RPMI8226 (cell line): ENCODE measurements around the gene CPLANE2.
"Not testable (repeated sequence)": the region's sequence is repeated elsewhere in the genome, so short reads cannot be mapped to it uniquely, and the experiment has no call there.

Experiments used
- DNase-seq: peaks from one replicate; pipeline ENCODE4 v3.0.0-alpha.2; 2015

Gene CPLANE2

DNA sequence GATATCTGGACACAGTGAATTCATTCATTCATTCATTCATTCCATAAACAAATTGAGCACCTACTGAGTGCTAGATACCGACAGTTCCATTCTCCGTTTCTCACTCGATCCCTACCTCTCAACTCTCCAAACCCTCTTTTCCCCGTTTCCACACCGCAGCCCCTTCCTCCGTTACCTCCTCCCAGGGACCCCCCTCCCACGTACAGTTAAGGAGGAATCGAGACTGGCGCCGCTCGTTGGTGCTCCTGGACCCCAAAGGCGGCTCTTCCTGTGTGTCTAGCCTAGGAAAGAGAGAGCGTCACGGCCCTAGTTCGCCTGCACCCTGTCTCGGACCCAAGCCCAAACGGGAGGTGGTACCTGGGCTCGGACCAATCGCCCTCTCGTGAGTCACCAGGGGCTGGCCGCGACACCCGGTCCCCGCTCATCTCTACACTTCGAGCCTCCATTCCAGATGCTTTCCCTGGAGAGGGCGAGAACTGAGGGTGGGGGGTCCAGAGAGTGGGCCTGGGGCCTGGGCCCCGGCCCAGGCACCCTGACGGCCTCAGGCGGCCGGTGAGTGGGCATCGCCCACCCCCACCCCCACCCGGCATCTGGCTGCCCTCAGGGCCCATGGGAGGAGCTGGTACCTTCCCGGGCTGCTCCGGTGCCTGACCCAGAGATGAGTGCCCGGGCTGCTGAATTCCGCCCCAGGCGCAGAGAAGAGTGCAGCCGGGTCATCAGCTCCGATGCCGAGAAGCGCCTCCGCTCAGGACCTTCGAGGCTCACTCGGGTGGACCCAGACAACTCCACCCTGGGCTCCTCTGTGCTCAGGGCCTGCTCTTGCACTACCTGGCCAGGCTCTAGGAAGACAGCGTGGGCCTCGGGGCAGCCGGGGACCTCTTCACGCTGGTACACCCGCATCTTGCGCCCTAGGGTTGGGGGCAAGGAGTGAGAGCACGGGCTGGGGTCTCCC is 29.4 kb downstream of the CPLANE2 start:
- no peak for DNase-seq

DNA sequence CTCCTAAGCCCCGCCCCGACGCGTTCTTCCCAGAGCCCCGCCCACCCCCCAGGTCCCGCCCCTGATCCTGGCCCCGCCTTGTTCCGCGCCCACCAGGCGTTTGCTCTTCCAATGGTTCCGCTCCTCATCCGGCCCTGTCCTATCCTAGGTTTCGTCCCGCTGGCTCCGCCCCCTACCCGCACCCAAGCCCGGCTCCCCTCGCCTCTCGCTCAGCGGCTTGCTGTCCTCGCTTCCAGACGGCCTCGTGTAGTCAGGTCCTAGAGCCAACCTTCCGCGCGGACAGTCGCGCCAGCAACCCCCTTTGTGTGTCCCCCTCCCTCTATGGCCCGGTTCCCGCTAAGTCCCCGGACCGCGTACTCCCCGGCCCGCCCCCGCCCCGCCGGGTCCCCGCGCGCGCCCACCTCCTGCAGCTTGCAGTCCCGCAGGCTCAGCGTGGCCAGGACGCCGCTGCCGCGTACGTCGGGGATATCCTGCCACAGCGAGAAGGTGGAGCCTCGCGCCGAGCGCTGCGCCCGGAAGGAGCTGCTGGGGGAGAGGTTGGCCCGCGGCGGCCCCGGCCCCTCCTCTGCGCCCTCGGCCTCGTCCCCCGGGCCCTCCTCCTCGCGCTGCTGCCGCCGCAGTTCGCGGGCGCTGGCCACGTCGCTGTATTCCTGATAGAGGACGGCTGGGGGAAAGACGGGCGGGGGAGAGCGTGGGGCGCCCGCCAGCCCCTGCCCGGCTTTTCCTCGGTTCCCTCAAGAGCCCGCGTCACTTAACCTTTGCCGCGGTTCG is 30.3 kb downstream of the CPLANE2 start:
- DNase-seq: peak; percentile 99

DNA sequence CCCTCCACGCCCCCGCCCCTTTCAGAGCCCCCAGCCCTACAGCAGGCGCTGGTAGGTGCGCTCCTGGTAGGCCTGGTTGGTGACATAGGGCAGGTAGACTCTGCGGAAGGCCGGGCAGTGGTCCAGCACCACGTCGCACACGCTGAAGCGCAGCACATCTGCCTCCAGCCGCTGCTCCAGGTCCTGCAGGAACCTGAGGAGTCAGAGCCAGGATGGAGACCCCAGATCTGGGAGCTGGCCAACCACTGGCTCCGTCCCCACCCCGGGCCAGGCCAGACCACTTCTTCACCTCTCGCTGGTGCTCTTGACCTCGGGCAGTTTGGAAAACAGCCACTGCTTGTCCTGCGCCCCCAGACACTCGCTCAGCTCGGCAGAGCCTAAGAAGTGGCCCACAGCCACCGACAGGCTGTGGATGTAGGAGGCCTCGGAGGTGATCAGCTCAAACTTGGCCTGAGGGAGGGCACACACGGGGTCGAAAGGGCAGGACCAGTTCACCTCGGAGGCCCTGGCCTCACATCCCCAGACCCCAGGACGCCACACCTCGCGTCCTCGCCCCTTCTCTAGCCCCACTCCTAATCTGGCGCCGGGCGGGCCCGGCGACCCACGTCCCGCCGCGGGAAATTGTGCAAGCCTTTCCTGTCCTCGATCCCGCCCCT is 31.0 kb downstream of the CPLANE2 start:
- DNase-seq: no peak

DNA sequence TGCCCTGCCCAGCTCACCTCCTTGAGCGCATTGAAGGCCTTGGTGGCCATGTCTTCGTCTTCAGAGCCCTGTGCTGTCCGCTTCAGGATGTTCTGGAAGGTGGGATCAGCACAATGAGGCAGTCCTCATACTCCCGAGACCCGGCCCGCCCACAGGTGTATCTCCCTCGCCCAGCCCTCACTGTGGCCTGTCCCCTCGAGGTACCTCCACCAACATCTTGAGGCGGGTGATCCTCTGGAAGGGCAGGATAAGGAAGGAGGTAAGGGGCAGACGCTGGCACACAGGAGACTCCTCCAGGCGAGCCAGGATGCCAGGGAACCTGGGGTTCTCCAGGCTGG is 31.7 kb downstream of the CPLANE2 start:
- no peak for DNase-seq

DNA sequence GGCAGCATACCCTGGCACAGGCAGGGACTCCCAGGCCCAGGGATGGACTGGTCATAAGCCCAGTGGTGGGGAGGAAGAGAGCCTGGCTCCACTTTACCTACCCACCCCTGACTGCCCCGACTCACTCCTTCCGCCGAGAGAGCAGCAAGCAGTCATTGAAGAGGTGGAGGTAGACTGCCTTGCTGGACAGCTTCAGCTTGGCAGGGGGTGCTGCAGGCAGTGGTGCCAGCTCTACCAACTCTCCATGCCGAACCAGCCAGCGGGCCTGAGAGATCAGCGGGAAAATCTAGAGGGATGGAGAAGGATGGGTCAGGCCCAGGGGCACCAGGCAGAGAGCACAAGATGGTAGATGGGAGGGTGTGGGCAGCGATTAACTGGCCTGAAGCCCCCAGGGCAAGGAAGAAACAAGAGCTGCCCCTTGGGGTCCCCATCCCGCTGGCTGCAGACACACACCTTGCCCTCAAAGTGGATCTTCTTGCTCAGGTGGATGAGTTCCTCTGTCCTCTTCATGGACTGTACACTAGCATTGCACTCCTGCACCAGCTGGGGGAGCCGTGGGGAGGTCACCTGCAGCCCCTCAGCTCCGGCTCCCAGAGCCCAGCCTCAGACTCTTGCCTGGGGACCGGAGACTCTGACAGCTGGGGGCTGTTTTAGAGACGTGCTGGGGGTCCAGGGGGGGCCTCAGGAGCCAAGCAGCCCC is 32.2 kb downstream of the CPLANE2 start:
- peak; percentile 52 for DNase-seq

DNA sequence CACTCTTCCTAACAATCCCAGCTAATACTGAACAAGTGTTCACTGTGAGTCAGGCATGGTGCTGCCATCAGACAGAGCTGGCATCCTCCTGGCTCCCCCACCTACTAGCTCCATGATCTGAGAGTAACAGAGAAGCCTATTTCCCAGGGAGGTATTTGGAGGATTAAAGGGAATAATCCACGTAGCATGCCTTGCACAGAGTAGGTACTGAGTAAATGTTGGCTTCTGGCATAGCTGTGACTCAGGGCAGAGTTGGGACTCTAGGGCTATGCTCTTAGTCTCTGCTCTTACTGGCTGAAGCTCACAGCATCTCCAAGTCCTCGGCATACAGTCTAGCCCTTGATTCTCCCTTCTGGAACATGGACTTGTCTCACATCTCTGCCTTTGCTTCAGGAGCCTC is 32.8 kb downstream of the CPLANE2 start:
- DNase-seq: no peak

DNA sequence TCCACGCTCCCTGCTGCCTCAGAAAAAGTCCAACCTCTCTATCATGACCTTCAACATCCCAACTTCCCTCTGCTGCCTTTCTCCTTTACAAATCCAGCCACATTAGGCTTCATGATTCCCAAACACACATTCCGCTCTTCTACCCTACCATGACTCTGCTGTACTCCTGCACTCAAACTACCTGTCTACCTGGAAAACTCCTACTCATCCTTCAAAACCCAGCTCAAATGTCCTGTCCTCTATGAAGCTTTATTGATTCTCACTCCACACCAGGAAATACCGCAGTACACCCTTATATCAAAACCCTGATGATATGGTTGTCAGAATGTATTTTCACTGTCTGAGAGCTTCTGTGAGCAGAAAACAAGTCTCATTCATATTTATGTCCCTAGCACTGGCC is 33.4 kb downstream of the CPLANE2 start:
- no peak for DNase-seq

DNA sequence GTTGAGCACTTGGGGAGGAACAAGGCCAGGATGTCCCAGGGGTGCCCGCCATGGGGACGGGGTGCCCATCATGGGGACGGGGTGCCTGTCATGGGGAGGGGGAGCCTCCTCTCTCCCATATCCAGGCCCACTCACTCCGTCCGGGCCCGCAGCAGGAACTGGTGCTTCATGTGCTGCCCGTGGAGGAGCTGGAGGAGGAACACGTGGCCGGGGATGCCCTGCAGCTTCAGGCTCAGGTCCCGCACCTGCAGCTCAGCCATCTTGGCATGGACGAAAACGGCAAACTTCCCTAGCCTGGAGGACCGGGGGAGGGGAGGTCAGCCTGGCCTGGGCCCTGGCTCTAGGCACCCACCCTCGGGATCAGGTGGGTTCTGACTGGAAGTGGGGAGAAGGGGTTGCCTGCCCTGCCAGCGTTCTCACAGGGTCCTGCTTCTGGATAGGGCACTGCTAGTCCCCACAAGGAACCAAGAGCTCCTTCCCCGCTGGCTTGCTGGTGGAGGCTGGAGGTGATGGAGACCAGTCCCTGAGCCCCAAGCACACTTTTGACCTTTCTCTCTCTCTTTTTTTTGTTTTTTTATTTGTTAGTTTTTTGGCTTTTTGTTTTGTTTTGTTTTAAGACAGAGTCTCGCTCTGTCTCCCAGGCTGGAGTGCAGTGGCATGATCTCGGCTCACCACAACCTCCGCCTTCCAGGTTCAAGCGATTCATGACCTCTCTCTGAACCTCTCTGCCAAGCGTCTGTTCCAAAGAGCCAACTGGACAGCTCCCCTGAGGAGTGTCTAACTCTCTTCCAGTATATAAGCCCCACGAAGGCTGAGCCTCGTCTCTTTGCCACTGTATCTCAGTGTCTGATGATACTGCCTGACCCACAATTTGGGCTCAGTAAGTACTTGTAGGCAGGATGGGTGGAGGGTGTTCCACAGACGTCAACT is 34.4 kb downstream of the CPLANE2 start:
- DNase-seq: no peak

DNA sequence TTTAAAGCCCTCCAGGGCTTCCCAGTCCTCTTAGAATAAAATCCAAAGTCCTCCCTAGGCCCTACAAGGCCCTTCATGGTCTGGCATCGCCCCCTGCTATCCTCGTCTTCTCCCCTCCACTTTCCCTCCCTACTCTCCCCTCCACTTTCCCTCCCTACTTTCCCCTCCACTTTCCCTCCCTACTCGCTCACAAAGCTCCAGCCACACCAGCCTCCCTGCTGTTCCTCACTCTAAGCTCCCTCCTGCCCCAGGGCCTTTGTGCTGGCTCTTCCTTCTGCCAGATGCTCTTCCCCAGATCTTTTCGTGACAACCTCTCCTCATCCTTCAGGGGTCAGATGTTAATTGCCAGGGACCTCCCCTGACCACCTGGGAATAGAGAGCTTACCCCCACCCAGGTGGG is 37.3 kb downstream of the CPLANE2 start:
- no peak for DNase-seq

DNA sequence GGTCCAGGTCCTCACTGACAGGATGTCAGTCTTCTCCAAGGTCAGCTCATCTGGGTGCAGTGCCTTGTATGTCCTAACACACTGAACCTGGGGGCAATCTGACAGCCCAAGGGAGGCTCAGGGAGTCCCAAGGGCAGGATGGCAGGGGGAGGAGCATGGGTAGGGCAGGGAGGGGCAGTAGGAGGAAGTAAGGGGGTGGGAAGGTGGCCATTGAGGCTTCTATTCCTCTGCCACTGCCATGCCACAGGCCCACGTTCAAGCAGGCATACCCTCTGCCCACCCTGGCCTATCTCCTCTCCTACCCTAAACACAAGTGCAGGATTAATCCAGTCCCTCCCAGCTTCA is 37.9 kb downstream of the CPLANE2 start:
- no peak for DNase-seq

DNA sequence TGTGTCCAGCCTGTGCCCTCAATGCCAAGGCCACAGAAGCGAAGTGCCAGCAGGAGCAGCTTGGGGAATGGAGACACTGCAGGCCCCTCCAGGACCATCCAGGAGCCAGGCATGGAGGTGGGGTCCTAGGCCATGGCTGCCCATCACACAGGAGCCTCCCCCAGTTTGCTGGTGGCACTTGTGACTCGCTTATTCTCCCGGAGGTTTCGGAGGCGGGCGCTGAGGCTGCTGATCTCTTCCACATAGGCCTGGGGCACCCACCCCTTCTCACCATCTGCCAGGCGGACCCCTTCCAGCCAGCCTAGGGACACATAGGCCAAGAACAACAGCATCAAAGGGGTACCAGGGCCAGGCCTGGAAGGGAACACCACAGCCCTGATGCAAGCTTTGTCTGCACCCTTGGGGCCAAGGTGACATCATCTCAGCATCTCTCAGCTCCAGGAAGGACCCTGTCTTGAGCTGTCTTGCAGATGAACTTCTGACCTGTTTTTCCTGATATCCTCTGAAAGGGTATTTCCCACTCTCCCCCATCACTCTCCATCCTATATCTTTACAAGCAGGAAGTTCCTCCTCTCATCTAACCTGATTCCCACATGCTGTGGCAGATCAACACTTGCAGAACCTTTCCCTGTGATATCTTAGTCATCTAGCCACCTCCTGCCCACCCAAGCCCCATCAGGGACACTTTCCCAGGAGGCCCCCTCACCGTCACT is 38.4 kb downstream of the CPLANE2 start:
- DNase-seq: no peak

DNA sequence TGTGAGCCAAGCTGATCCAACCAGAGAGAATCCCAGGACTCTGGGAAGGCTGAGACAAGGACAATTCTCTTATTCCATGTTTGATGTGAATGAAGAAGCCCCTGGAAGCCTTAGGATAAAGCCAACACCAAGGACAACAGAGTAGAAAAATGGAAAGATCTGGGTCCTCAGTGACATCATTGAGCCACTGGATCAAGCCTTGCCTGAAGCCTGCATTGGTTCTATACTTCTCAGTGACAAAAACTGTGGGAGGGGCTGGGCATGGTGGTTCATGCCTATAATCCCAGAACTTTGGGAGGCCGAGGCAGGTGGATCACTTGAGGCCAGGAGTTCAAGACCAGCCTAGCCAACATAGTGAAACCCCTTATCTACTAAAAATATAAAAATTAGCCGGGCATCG is 40.1 kb downstream of the CPLANE2 start:
- no peak for DNase-seq

DNA sequence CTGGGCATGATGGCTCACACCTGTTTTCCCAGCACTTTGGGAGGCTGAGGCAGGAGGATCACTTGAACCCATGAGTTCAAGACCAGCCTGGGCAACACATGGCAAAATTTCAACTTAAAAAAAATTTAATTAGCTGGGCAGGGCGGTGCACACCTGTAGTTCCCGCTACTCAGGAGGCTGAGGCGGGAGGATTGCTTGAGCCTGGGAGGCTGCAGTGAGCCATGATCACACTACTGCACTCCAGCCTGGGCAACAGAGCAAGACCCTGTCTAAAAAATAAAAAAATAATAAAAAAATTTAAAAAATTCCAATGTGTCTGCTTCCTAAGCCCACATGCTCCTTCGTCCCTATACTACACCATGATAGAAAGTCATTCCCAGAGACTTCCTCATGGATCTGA is 40.8 kb downstream of the CPLANE2 start:
- DNase-seq: not testable (repeated sequence)

DNA sequence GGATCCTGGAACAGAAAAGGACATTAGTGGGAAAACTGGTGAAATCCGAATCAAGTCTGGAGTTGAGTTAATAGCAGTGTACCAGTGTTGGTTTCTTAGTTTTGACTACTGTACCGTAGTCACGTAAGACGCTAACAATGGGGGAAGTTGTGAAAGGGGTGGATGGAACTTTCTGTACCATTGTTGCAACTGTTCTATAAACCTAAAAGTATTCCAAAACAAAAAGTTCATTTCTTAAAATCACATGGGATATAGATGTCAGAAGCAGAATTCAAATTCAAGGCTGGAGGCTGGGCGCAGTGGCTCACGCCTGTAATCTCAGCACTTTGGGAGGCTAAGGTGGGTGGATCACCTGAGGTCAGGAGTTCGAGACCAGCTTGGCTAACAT is 41.5 kb downstream of the CPLANE2 start:
- no peak for DNase-seq

DNA sequence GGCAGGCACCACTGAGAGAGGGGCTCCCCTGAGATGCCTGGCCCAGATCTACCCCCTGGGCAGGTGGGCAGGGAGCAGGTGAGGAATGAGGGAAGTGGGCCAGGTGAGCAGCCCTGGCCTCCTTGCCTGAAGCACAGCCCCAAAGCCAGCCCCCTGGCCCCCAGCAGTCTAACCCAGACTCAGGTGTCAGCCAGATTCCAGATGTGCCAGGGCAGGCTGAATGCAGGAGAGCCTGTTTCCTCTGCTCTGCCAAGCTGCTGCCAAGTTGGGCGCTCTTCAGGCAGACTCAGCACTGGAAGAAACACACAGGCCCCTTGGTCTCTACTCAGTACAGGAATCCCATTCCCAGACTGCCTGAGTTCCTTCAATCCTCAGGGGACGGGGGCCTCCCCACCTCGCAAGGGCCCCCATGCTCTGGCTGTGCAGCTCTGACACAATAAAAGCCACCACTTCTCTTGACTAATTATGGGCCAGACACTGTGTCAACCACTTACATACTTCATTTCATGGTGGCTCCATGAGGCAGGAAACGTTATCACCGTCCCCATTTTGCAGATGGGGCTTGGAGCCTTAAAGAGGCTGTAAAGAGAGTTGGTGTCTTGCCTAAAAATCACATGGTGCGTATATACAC is 45.0 kb downstream of the CPLANE2 start:
- DNase-seq: no peak

DNA sequence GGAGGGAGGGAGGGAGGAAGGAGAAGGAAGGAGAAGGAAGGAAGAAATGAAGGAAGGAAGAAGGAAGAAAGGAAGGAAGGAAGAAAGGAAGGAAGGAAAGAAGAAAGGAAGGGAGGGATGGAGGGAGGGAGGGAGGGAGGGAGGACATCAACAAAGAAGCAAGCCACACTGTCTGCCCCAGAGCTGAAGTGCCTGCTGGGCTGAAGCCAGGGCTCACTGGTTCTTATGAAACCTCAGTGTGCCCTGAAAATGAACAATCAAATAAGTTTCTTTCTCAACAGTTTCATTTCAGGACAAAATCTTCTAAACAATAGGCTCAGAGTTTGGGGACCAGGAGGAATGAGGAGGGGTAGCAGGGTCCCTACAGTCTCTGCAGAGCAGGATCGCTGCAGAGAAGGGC is 45.7 kb downstream of the CPLANE2 start:
- no peak for DNase-seq

DNA sequence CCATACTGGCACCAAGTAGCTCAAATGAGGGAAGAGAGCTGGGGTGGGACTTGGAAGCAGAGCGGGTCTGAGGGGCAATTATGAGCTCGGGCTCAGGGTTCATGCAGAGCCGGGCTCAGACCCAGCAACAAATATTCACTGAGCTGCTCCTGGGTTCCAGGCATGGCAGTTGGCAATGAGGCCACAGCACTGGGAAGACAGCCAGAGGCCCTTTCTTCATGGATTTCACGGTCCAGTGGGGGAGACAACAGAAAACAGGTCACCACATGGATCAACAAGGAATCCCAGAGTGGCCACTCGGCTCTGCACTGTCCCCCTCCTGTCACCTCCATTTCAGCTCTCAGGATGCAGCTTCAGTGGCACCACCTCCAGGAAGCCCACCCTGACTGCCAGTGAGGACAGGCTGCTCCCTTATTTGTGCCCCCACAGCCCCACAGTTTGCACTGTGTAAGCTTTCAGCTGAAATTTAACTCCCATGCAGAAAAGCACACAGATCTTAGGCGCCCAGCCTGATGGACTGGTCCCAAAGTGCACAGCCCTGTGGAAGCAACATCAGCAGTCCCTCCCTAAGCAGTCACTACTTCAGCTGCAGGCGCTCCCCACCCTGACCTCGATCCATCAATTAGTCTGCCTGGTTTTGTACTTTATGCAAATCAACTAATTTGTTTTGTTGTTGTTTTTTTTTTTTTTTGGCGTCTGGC is 46.9 kb downstream of the CPLANE2 start:
- DNase-seq: no peak

DNA sequence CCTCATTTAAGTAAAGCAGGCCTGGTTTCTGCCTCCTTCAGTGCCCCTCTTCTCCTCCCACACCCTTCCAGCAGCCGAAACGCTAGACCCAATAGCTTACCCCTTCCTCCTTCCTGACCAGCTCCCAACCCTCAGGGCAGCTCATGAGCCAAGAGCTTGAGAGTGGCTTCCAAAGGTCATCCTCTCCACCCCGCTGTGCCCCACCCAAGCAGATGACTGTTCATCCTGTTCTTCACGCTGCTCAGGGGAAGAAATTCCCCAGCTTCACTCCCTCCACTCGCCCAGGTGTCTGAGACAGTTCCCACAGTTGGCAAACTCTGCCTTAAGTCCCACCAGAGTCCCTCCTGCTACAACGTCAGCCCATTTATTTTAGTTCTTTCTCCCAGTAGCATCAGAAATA is 48.0 kb downstream of the CPLANE2 start:
- DNase-seq: no peak

DNA sequence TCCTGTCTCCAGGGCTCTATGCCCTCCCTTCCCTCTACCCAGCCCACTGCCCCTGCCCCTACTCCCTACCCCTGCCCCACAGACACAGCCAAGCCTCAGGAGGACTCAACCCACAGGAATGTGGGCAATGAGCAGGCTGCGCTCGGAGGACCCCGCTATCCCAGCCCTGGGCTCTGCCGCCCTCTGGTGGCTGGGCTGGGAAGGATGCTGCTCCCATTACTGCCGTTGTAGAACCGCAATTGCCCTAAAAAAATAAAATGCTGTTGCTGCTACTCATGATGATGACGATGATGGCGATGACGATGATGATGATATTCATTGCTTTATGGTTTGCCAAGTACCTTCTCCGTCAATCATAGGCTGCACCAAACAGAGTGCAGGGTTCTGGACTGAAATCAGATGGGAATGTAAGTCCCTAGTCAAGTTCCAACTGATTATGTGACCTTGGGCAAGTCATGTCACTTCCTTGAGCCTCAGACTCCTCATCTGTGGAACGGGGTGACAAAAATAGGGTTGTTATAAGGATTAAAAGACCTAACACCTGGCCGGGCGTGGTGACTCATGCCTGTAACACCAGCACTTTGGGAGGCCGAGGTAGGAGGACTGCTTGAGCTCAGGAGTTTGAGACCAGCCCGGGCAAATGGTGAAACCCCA is 49.1 kb downstream of the CPLANE2 start:
- DNase-seq: peak; percentile 76
